Calu3 (cell line): ENCODE results near the gene ZNF844. TPM values are rescaled to one million over a fixed set of nuclear protein-coding genes. Genes with fewer than 3 reads are reported as not detected.

Experiments used
- Bru-seq: library from RNA; stranded (reverse); fragments of 400-500 nt; gene quantifications from one replicate; lab custom pipeline; 2021; lab: Mats Ljungman, UMichigan
- BruChase-seq, 2 experiments: library from RNA; stranded (reverse); fragments of 400-500 nt; gene quantifications; one replicate each; lab custom pipeline; 2021; lab: Mats Ljungman, UMichigan
- BruUV-seq: library from RNA; stranded (reverse); fragments of 400-500 nt; replicated peaks from 2 replicates; lab custom pipeline; 2021; lab: Mats Ljungman, UMichigan
- CTCF ChIA-PET: fragments of 300-600 bp; sonication (Branson Sonifier 250); formaldehyde crosslinking; loops from one replicate; lab custom pipeline; 2022; ENCODE audit warnings: antibody characterized with exemption; lab: Charles Lee
- DNase-seq: peaks from one replicate; pipeline ENCODE4 v3.0.0; 2022
- H3K27ac Mint-ChIP-seq: one replicate; pipeline ENCODE4 v1.8.0; 2022; ENCODE audit warnings: mixed read lengths; ENCODE audit not compliant: unreplicated experiment
- H3K27me3 Mint-ChIP-seq: one replicate; pipeline ENCODE4 v1.8.0; 2022; ENCODE audit warnings: mixed read lengths; ENCODE audit not compliant: unreplicated experiment
- H3K36me3 Mint-ChIP-seq: one replicate; pipeline ENCODE4 v1.8.0; 2022; ENCODE audit warnings: mild to moderate bottlenecking, moderate library complexity, mixed read lengths; ENCODE audit not compliant: insufficient read depth, unreplicated experiment
- H3K4me1 Mint-ChIP-seq: one replicate; pipeline ENCODE4 v1.8.0; 2022; ENCODE audit warnings: mild to moderate bottlenecking, low read depth, mixed read lengths; ENCODE audit not compliant: unreplicated experiment
- H3K4me3 Mint-ChIP-seq: one replicate; pipeline ENCODE4 v1.8.0; 2022; ENCODE audit warnings: mild to moderate bottlenecking, low read depth, moderate library complexity, mixed read lengths; ENCODE audit not compliant: unreplicated experiment
- H3K9me3 Mint-ChIP-seq: one replicate; pipeline ENCODE4 v1.8.0; 2022; ENCODE audit warnings: low read depth, mixed read lengths; ENCODE audit not compliant: unreplicated experiment
- intact Hi-C: fragments of 100-400 bp; cut with micrococcal nuclease; formaldehyde crosslinking; loops from one replicate; pipeline ENCODE4 v1.10.0; 2022; ENCODE audit not compliant: unreplicated experiment
- long read RNA-seq: library from polyadenylated mRNA; stranded (forward); transcript quantifications from one replicate; pipeline ENCODE4 v2.0.0, GENCODE V29; 2022
- total RNA-seq: library from RNA; stranded (reverse); gene quantifications from 2 replicates; pipeline ENCODE4 v1.2.3, GENCODE V29; 2022
- TF ChIP-seq, protein P1 (sequence below): fragments of 200-600 bp; IDR thresholded peaks from one replicate; pipeline ENCODE4 v1.8.0; 2022; ENCODE audit warnings: antibody characterized with exemption; ENCODE audit not compliant: unreplicated experiment

ZNF844 gene
- not detected in 2 replicates for total RNA-seq
- Bru-seq, nascent RNA, result not detected
- percentile 15 among the genes with signal in this experiment for BruChase-seq, experiment 1, labeled RNA remaining after a 6-hour chase
- BruChase-seq, experiment 2, labeled RNA remaining after a 2-hour chase, result percentile 8 among the genes with signal in this experiment
- long read RNA-seq, result 0 reads

GRCh38 chr19:12064590-12065538, at the start of gene ZNF844:
Gene ZNF844 (plus strand): TSS chr19:12064731. CDS start chr19:12064874, 143 bp downstream.
- Mint-ChIP-seq H3K4me3 (no peak within 1 kb of the TSS), H3K9me3 (peaks cover 2% of the 10 kb centered on the region), H3K27me3 (no peaks in the 10 kb centered on the region), H3K4me1 (no peaks in the 10 kb centered on the region), H3K27ac (no peak within 1 kb of the TSS), H3K36me3 (no peaks in the 10 kb centered on the region)
- CTCF ChIA-PET, result no interaction called here
- no TSS peak for BruUV-seq
- no peak for DNase-seq
- TF ChIP-seq, protein P1, sequence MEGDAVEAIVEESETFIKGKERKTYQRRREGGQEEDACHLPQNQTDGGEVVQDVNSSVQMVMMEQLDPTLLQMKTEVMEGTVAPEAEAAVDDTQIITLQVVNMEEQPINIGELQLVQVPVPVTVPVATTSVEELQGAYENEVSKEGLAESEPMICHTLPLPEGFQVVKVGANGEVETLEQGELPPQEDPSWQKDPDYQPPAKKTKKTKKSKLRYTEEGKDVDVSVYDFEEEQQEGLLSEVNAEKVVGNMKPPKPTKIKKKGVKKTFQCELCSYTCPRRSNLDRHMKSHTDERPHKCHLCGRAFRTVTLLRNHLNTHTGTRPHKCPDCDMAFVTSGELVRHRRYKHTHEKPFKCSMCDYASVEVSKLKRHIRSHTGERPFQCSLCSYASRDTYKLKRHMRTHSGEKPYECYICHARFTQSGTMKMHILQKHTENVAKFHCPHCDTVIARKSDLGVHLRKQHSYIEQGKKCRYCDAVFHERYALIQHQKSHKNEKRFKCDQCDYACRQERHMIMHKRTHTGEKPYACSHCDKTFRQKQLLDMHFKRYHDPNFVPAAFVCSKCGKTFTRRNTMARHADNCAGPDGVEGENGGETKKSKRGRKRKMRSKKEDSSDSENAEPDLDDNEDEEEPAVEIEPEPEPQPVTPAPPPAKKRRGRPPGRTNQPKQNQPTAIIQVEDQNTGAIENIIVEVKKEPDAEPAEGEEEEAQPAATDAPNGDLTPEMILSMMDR, result no peak
- intact Hi-C loops, result no loop called here

GRCh38 chr19:12015015-12015752, 49.3 kb upstream of the ZNF844 start:
- Mint-ChIP-seq H3K36me3 (peaks cover 8% of the 10 kb centered on the region), H3K27me3 (no peaks in the 10 kb centered on the region), H3K4me1 (no peaks in the 10 kb centered on the region), H3K9me3 (peaks cover 5% of the 10 kb centered on the region), H3K4me3 (no peak overlapping the region), H3K27ac (no peak overlapping the region)
- TF ChIP-seq, protein P1, result no peak
- no TSS peak for BruUV-seq
- intact Hi-C loops, result no loop called here
- no peak for DNase-seq
- CTCF ChIA-PET, result no interaction called here

DNA sequence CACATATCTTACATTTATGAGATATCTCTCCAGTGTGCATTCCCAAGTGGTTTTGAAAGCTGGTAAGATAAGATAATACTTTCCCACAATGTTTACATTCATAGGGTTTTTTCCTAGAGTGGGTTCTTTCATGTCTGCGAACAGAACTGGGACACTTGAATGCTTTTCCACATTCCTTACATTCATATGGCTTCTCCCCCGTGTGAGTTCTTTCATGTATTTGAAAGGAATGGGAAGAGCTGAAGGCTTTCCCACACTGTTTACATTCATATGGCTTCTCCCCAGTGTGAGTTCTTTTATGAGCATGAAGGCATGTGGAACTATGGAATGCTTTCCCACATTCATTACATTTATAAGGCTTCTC, 48.8 kb upstream of the ZNF844 start:
- no TSS peak for BruUV-seq
- Mint-ChIP-seq H3K4me1 (no peaks in the 10 kb centered on the region), H3K36me3 (peaks cover 8% of the 10 kb centered on the region), H3K9me3 (peaks cover 5% of the 10 kb centered on the region), H3K27ac (no peak overlapping the region), H3K4me3 (no peak overlapping the region), H3K27me3 (no peaks in the 10 kb centered on the region)
- TF ChIP-seq, protein P1, result no peak
- CTCF ChIA-PET, result no interaction called here
- DNase-seq, result no peak
- intact Hi-C loops, result no loop called here

DNA sequence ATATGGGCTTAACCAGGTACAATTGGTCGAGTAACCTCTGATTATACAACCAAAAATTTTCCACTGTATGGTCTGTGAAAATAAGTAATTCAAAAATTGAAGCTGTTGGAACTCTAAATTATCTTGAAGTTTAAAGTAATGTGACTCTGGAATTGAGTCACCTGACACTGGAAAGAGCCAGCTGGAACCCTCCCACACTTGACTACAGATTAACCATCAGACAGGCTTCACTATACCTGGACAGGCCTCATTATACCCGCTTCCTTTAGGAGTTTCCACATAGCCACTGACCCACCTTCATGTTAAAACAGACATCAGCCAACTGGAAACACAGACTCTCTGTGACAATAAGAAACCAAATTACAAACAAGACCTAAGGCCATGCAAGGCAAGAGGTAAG, 30.3 kb upstream of the ZNF844 start:
- no TSS peak for BruUV-seq
- Mint-ChIP-seq H3K4me3 (peak overlapping the region; percentile 76), H3K36me3 (peaks cover 9% of the 10 kb centered on the region), H3K4me1 (no peaks in the 10 kb centered on the region), H3K27ac (no peak overlapping the region), H3K9me3 (no peaks in the 10 kb centered on the region), H3K27me3 (no peaks in the 10 kb centered on the region)
- intact Hi-C loops, result no loop called here
- TF ChIP-seq, protein P1, result no peak
- DNase-seq, result no peak
- CTCF ChIA-PET, result no interaction called here
